SK-N-SH (cell line): ENCODE measurements around the gene ANKK1. TPM values are rescaled to one million over a fixed set of nuclear protein-coding genes. Genes with fewer than 3 reads are reported as not detected.

Experiments
- CTCF ChIA-PET: fragments of 300-600, 350-600 bp; formaldehyde crosslinking; extraction: SDS; loops from one replicate; lab custom pipeline; 2021; lab: Yijun Ruan, JAX
- POLR2A ChIA-PET: fragments of 350-600 bp; sonication (Branson Sonifier 250); formaldehyde crosslinking; extraction: SDS; loops from one replicate; lab custom pipeline; 2020; ENCODE audit warnings: antibody characterized with exemption, inconsistent platforms; lab: Yijun Ruan, JAX
- DNase-seq: peaks from one replicate; pipeline ENCODE4 v3.0.0; 2012
- H2AFZ ChIP-seq: fragments of 200-600 bp; sonication (generic); 2 replicates; pipeline ENCODE4 v1.8.1; 2016; ENCODE audit warnings: antibody characterized with exemption, mild to moderate bottlenecking, low read depth
- H3F3A ChIP-seq: fragments of 200-600 bp; sonication (generic); replicated peaks from 2 replicates; pipeline ENCODE3; 2016; ENCODE audit warnings: antibody characterized with exemption, mild to moderate bottlenecking; ENCODE audit not compliant: insufficient read depth
- H3K27ac ChIP-seq, 2 experiments: fragments of 200-500 bp in 1 of 2; fragments of 200-600 bp in 1 of 2; sonication (Bioruptor generic) in 1 of 2; sonication (generic), shearing (Covaris generic) in 1 of 2; 2 replicates each; pipeline versions ENCODE4 v1.5.1 to v1.6.1; 2014 to 2016; ENCODE audit warnings: low read depth in 2 of 2, inconsistent platforms in 1 of 2, low read length in 1 of 2, mild to moderate bottlenecking in 1 of 2, mixed read lengths in 1 of 2
- H3K27me3 ChIP-seq: fragments of 200-600 bp; sonication (generic), shearing (Covaris generic); 2 replicates; pipeline ENCODE4 v1.6.1; 2016; ENCODE audit warnings: mixed run types; ENCODE audit not compliant: insufficient read depth
- H3K36me3 ChIP-seq, 2 experiments: fragments of 200-500 bp in 1 of 2; fragments of 200-600 bp in 1 of 2; sonication (Bioruptor generic) in 1 of 2; sonication (generic) in 1 of 2; replicated peaks in 1 of 2; 2 replicates each; pipeline versions ENCODE3 to v1.5.1; 2014 to 2016; ENCODE audit warnings: low read length in 1 of 2, mild to moderate bottlenecking in 1 of 2; ENCODE audit not compliant: insufficient read depth in 2 of 2, control insufficient read depth in 1 of 2
- H3K4me1 ChIP-seq, 2 experiments: fragments of 200-500 bp in 1 of 2; fragments of 200-600 bp in 1 of 2; sonication (Bioruptor generic) in 1 of 2; sonication (generic), shearing (Covaris generic) in 1 of 2; 2 replicates each; pipeline versions ENCODE4 v1.5.1 to v1.6.1; 2014 to 2016; ENCODE audit warnings: low read depth in 1 of 2, low read length in 1 of 2, mixed run types in 1 of 2; ENCODE audit not compliant: insufficient read depth in 2 of 2, control insufficient read depth in 1 of 2
- H3K4me2 ChIP-seq: fragments of 200-600 bp; sonication (generic), shearing (Covaris generic); 2 replicates; pipeline ENCODE4 v1.6.1; 2017; ENCODE audit warnings: mixed run types
- H3K4me3 ChIP-seq, 2 experiments: fragments of 200-500 bp in 1 of 2; fragments of 200-600 bp in 1 of 2; sonication (Bioruptor generic) in 1 of 2; sonication (generic), shearing (Covaris generic) in 1 of 2; 2 replicates each; pipeline versions ENCODE4 v1.5.1 to v1.8.1; 2014 to 2016; ENCODE audit warnings: low read depth in 2 of 2, inconsistent platforms in 1 of 2, low read length in 1 of 2, mild to moderate bottlenecking in 1 of 2, mixed read lengths in 1 of 2, moderate library complexity in 1 of 2
- H3K79me2 ChIP-seq: fragments of 200-600 bp; sonication (generic); 2 replicates; pipeline ENCODE4 v1.8.1; 2017; ENCODE audit warnings: mild to moderate bottlenecking; ENCODE audit not compliant: insufficient read depth
- H3K9ac ChIP-seq: fragments of 200-600 bp; sonication (generic); 2 replicates; pipeline ENCODE4 v1.6.1; 2017; ENCODE audit warnings: mixed run types
- H3K9me2 ChIP-seq: fragments of 200-600 bp; sonication (generic); 2 replicates; pipeline ENCODE4 v1.6.1; 2017; ENCODE audit warnings: mixed run types
- H3K9me3 ChIP-seq: fragments of 200-600 bp; sonication (generic); 2 replicates; pipeline ENCODE4 v1.6.1; 2017; ENCODE audit warnings: mixed run types, mild to moderate bottlenecking, moderate library complexity
- H4K20me1 ChIP-seq: fragments of 200-600 bp; sonication (generic); 2 replicates; pipeline ENCODE4 v1.6.1; 2017; ENCODE audit warnings: mild to moderate bottlenecking, mixed run types; ENCODE audit not compliant: insufficient read depth
- EP300 ChIP-seq, 2 experiments: IDR thresholded peaks; 2 replicates each; pipeline versions ENCODE4 v1.4.0 to v1.6.1; 2012; ENCODE audit warnings: borderline replicate concordance in 1 of 2, low read depth in 1 of 2, low read length in 1 of 2
- FOXM1 ChIP-seq: IDR thresholded peaks from 2 replicates; pipeline ENCODE4 v1.4.0; 2012; ENCODE audit warnings: low read depth, mild to moderate bottlenecking
- MEF2A ChIP-seq: IDR thresholded peaks from 2 replicates; pipeline ENCODE4 v1.4.0; 2012; ENCODE audit warnings: low read depth, borderline replicate concordance
- MXI1 ChIP-seq: IDR thresholded peaks from 2 replicates; pipeline ENCODE4 v1.6.1; 2012; ENCODE audit warnings: mild to moderate bottlenecking, low read depth, low read length, improper control_type of control experiment
- RAD21 ChIP-seq: IDR thresholded peaks from 2 replicates; pipeline ENCODE4 v1.6.1; 2012; ENCODE audit warnings: mild to moderate bottlenecking, low read length
- RXRA ChIP-seq: IDR thresholded peaks from 2 replicates; pipeline ENCODE4 v1.4.0; 2012; ENCODE audit warnings: low read depth, mild to moderate bottlenecking, borderline replicate concordance
- TAF1 ChIP-seq: IDR thresholded peaks from 2 replicates; pipeline ENCODE4 v1.6.1; 2012; ENCODE audit warnings: low read depth, mild to moderate bottlenecking, low read length, moderate library complexity, borderline replicate concordance
- WGBS: methylation state at CpG from one replicate; pipeline ENCODE4 v1.1.6; 2017; ENCODE audit warnings: low lambda C conversion rate; 5-methylcytosine and 5-hydroxymethylcytosine counted together
- polyA plus RNA-seq, 3 experiments: library from polyadenylated mRNA; depleted of rRNA; stranded (reverse); fragments of >200 nt; gene quantifications; 2 replicates each; pipeline ENCODE4 v1.2.3, GENCODE V29; 2012
- TF ChIP-seq, protein P1 (sequence below): IDR thresholded peaks from 2 replicates; pipeline ENCODE4 v1.4.0; 2012; ENCODE audit warnings: low read depth, borderline replicate concordance

ANKK1 gene, protein sequence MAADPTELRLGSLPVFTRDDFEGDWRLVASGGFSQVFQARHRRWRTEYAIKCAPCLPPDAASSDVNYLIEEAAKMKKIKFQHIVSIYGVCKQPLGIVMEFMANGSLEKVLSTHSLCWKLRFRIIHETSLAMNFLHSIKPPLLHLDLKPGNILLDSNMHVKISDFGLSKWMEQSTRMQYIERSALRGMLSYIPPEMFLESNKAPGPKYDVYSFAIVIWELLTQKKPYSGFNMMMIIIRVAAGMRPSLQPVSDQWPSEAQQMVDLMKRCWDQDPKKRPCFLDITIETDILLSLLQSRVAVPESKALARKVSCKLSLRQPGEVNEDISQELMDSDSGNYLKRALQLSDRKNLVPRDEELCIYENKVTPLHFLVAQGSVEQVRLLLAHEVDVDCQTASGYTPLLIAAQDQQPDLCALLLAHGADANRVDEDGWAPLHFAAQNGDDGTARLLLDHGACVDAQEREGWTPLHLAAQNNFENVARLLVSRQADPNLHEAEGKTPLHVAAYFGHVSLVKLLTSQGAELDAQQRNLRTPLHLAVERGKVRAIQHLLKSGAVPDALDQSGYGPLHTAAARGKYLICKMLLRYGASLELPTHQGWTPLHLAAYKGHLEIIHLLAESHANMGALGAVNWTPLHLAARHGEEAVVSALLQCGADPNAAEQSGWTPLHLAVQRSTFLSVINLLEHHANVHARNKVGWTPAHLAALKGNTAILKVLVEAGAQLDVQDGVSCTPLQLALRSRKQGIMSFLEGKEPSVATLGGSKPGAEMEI
- polyA plus RNA-seq (2012; rRNA removed): 0.05 TPM in 1 of 2 replicates, not detected in the other
- polyA plus RNA-seq (2012; cell fraction: cytosol; rRNA removed): 0.01 TPM in 1 of 2 replicates, not detected in the other
- polyA plus RNA-seq (2012; cell fraction: nucleus; rRNA removed): 0.28 and 0.43 TPM in 2 replicates

DNA sequence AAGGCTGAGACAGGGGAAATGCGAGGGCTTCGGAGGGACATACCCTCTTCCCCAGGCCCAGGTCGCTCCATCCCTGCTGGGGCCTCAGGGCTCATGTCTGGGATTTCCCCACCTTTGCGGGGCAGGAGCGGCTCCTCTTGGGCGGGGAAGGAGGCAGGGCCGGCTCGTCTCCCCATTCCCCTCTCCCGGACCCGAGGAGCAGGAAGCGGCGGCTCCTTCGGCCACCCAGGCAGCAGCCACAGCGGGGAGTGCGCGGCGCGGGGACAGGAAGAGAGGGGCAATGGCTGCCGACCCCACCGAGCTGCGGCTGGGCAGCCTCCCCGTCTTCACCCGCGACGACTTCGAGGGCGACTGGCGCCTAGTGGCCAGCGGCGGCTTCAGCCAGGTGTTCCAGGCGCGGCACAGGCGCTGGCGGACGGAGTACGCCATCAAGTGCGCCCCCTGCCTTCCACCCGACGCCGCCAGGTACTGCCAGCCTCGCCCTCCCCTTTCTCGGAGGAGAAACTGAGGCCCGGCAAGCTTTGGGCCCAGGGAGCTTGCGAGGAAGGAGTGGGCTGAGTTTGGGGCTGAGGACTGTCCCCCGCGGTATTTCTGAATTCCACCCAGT lies at the start of gene ANKK1:
ANKK1 (plus strand) TSS at position 175 of the 607 bp plus-strand sequence; CDS start at position 281, 106 bp downstream.
- Histone ChIP-seq H3K79me2 (no peaks in the 10 kb centered on the region), H3K4me1 (no peaks in the 10 kb centered on the region), H3K9me2 (no peaks in the 10 kb centered on the region), H3K27ac (no peak within 1 kb of the TSS), H2AFZ (no peak within 1 kb of the TSS), H3F3A (peaks cover 3% of the 10 kb centered on the region), H3K27me3 (no peaks in the 10 kb centered on the region), H3K4me2 (no peak within 1 kb of the TSS), H3K9ac (no peak within 1 kb of the TSS), H3K4me3 (no peak within 1 kb of the TSS), H3K9me3 (no peaks in the 10 kb centered on the region), H3K36me3 (no peaks in the 10 kb centered on the region), H4K20me1 (no peaks in the 10 kb centered on the region)
- WGBS: 88% methylated on average over 28 of the region's 46 CpGs
- no peak for TF ChIP-seq RXRA
- TF ChIP-seq, protein P1, sequence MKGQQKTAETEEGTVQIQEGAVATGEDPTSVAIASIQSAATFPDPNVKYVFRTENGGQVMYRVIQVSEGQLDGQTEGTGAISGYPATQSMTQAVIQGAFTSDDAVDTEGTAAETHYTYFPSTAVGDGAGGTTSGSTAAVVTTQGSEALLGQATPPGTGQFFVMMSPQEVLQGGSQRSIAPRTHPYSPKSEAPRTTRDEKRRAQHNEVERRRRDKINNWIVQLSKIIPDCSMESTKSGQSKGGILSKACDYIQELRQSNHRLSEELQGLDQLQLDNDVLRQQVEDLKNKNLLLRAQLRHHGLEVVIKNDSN: no peak
- no peak for TF ChIP-seq EP300 (IDR thresholded peaks at IDR 0.05; ENCODE audit: borderline replicate concordance in 1 of 2, low read depth in 1 of 2, low read length in 1 of 2)
- TF ChIP-seq FOXM1: no peak
- no peak for TF ChIP-seq MEF2A
- TF ChIP-seq MXI1: no peak
- ChIA-PET CTCF (no interaction called here), POLR2A (no interaction called here)
- DNase-seq: peak; percentile 15

DNA sequence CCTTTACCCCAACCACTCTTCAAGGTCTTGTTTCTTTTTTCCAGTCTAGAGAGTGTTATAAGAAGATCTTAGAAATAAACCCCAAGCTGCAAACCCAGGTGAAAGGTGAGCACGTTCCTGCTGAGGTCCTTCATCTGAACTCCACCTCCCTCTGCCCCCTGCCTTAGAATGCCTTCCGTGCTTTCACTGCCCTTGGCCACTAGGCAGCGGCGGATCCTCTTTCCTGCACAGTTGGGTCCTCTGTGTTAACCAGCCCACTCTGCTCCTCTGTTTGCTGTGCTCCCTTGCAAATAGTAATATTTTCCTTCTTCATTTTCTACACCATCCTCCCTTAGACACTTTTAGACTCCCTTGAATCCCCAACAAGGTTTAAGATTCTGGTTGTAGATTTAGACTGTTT lies 48.8 kb upstream of the ANKK1 start:
- ChIA-PET POLR2A (no interaction called here), CTCF (interaction anchor here (1.4 kb wide), 1 partner anchor 13 kb away, joined by 3 read pairs; no protein-coding TSS in a partner anchor)
- H3K9me3 ChIP-seq: no peaks in the 10 kb centered on the region
- no peak overlapping the region for H3K9ac ChIP-seq
- H3K4me2 ChIP-seq: no peak overlapping the region
- 90% methylated on average over 4 of the region's 4 CpGs for WGBS
- peaks cover 0 to 8% of the 10 kb centered on the region in 2 experiments; a peak in 2 of 4 replicates for H3K4me1 ChIP-seq
- TF ChIP-seq TAF1: no peak
- 0 out of 2 replicates have a peak, but pooled peaks have one; percentile 18 for TF ChIP-seq RAD21
- no peak overlapping the region for H2AFZ ChIP-seq
- no peaks in the 10 kb centered on the region for H3K79me2 ChIP-seq
- H3F3A ChIP-seq: no peaks in the 10 kb centered on the region
- H3K36me3 ChIP-seq: peaks cover 9 to 62% of the 10 kb centered on the region in 2 experiments
- DNase-seq: no peak
- no peaks in the 10 kb centered on the region for H3K9me2 ChIP-seq
- no peaks in the 10 kb centered on the region for H4K20me1 ChIP-seq
- no peak overlapping the region for H3K4me3 ChIP-seq
- H3K27ac ChIP-seq: no peak overlapping the region
- no peaks in the 10 kb centered on the region for H3K27me3 ChIP-seq
